A549 (cell line): ENCODE data around the gene ITGA2. TPM values are rescaled to one million over a fixed set of nuclear protein-coding genes. Genes with fewer than 3 reads are reported as not detected.

ENCODE experiments used
- ATAC-seq, 2 experiments: fragments of 200-7000 bp in 1 of 2; fragments of >200 bp in 1 of 2; cut with Nextera tagmentation in 1 of 2; cut with Tn5 transposase in 1 of 2; 3 replicates each; pipeline versions ENCODE4 v1.8.0 to v1.9.1; 2018 to 2020; ENCODE audit warnings: mild to moderate bottlenecking in 1 of 2, moderate library complexity in 1 of 2
- CTCF ChIA-PET: fragments of 300-600 bp; sonication (Branson Sonifier 250); formaldehyde crosslinking; extraction: SDS; loops from one replicate; lab custom pipeline; 2021; ENCODE audit warnings: antibody characterized with exemption, inconsistent platforms; lab: Yijun Ruan, JAX
- POLR2A ChIA-PET: fragments of 350-600 bp; formaldehyde crosslinking; extraction: SDS; loops from one replicate; lab custom pipeline; 2021; ENCODE audit warnings: antibody characterized with exemption, inconsistent platforms; lab: Yijun Ruan, JAX
- DNase-seq, 2 experiments: peaks; one replicate each; pipeline versions ENCODE4 v3.0.0 to v3.0.0-alpha.2; 2011 to 2016; ENCODE audit warnings: low read depth in 1 of 2, low spot score in 1 of 2
- FAIRE-seq: peaks from 2 replicates; lab custom pipeline; 2011; peaks lifted over from hg19 to GRCh38; lab: Jason Lieb, UNC
- H3K27ac ChIP-seq, 2 experiments: fragments of >200 bp; sonication (Bioruptor Twin); formaldehyde crosslinking; 3 replicates each; pipeline ENCODE4 v1.5.1; 2016 to 2017
- H3K4me1 ChIP-seq: fragments of >200 bp; sonication (Bioruptor Twin); formaldehyde crosslinking; 3 replicates; pipeline ENCODE4 v1.6.1; 2016
- H3K4me2 ChIP-seq: fragments of >200 bp; sonication (Bioruptor Twin); formaldehyde crosslinking; 3 replicates; pipeline ENCODE4 v1.6.1; 2016
- H3K4me3 ChIP-seq: fragments of >200 bp; sonication (Bioruptor Twin); formaldehyde crosslinking; 3 replicates; pipeline ENCODE4 v1.5.1; 2016
- H3K9me3 ChIP-seq: fragments of >200 bp; sonication (Bioruptor Twin); formaldehyde crosslinking; 3 replicates; pipeline ENCODE4 v1.6.1; 2016
- BHLHE40 ChIP-seq: IDR thresholded peaks from 2 replicates; pipeline ENCODE4 v1.6.1; 2012; ENCODE audit warnings: low read depth, low read length, inconsistent platforms
- CBX8 ChIP-seq: fragments of 200-600 bp; sonication (generic); IDR thresholded peaks from 2 replicates; pipeline ENCODE4 v1.6.1; 2016
- ESRRA ChIP-seq: fragments of 150-350 bp; IDR thresholded peaks from 2 replicates; pipeline ENCODE4 v1.6.1; 2014; ENCODE audit warnings: mild to moderate bottlenecking, low read length, borderline replicate concordance
- FOXS1 ChIP-seq: fragments of 250-450 bp; sonication (Bioruptor Pico); IDR thresholded peaks from 2 replicates; pipeline ENCODE4 v1.5.0; 2020; ENCODE audit warnings: mild to moderate bottlenecking, moderate library complexity
- GATA3 ChIP-seq: IDR thresholded peaks from 2 replicates; pipeline ENCODE4 v1.6.1; 2012; ENCODE audit warnings: borderline replicate concordance
- HOXA7 ChIP-seq: fragments of 250-450 bp; sonication (Bioruptor Pico); IDR thresholded peaks from 2 replicates; pipeline ENCODE4 v1.5.0; 2020; ENCODE audit warnings: mild to moderate bottlenecking, moderate library complexity
- JUNB ChIP-seq: fragments of >200 bp; sonication (Bioruptor Twin); formaldehyde crosslinking; IDR thresholded peaks from 2 replicates; pipeline ENCODE4 v1.6.1; 2016
- KDM1A ChIP-seq: fragments of 200-600 bp; sonication (generic); IDR thresholded peaks from 2 replicates; pipeline ENCODE4 v1.6.1; 2016; ENCODE audit warnings: low read depth, mild to moderate bottlenecking
- MAFK ChIP-seq: fragments of 450-650 bp; IDR thresholded peaks from 2 replicates; pipeline ENCODE4 v1.6.1; 2014; ENCODE audit not compliant: partially characterized antibody
- MAX ChIP-seq: IDR thresholded peaks from 2 replicates; pipeline ENCODE4 v1.6.1; 2012
- MAZ ChIP-seq: fragments of 150-350 bp; IDR thresholded peaks from 2 replicates; pipeline ENCODE4 v1.6.1; 2014; ENCODE audit warnings: antibody characterized with exemption, low read depth, low read length, borderline replicate concordance
- NFE2L2 ChIP-seq: fragments of 150-350 bp; conservative IDR thresholded peaks from 2 replicates; pipeline ENCODE4 v1.6.1; 2014; ENCODE audit warnings: low read length
- PHF8 ChIP-seq: fragments of 200-600 bp; sonication (generic); IDR thresholded peaks from 2 replicates; pipeline ENCODE4 v1.6.1; 2016; ENCODE audit warnings: low read depth, mild to moderate bottlenecking, antibody characterized with exemption, moderate library complexity, borderline replicate concordance
- RAD21 ChIP-seq, 2 experiments: fragments of >200 bp in 1 of 2; sonication (Bioruptor Twin) in 1 of 2; formaldehyde crosslinking in 1 of 2; IDR thresholded peaks in 1 of 2; conservative IDR thresholded peaks in 1 of 2; 2 replicates in 1 of 2; 3 replicates in 1 of 2; pipeline ENCODE4 v1.6.1; 2012 to 2018; ENCODE audit warnings: inconsistent platforms in 1 of 2
- REST ChIP-seq: fragments of 200-600 bp; sonication (generic); IDR thresholded peaks from 2 replicates; pipeline ENCODE4 v1.6.1; 2016; ENCODE audit warnings: antibody characterized with exemption, mild to moderate bottlenecking, moderate library complexity
- RFX5 ChIP-seq: fragments of 450-650 bp; IDR thresholded peaks from 2 replicates; pipeline ENCODE4 v1.7.1; 2014; ENCODE audit warnings: antibody characterized with exemption, mild to moderate bottlenecking, moderate library complexity
- ZNF302 ChIP-seq: fragments of 250-450 bp; sonication (Bioruptor Pico); IDR thresholded peaks from 2 replicates; pipeline ENCODE4 v1.9.0; 2021; ENCODE audit warnings: inconsistent platforms, mild to moderate bottlenecking, moderate library complexity
- ZSCAN20 ChIP-seq: fragments of 250-450 bp; sonication (Bioruptor Pico); IDR thresholded peaks from 2 replicates; pipeline ENCODE4 v1.8.0; 2022; ENCODE audit warnings: mild to moderate bottlenecking, moderate library complexity
- WGBS: methylation state at CpG from one replicate; pipeline ENCODE4 v1.1.6; 2017; ENCODE audit errors: missing lambda C conversion rate; 5-methylcytosine and 5-hydroxymethylcytosine counted together
- polyA plus RNA-seq, 4 experiments: library from polyadenylated mRNA; depleted of rRNA in 3 of 4; stranded (reverse); fragments of >200 nt; fragmentation: RNase III in 1 of 4; extraction: RNeasy Plus Mini Kit Qiagen cat#74134 plus additional on column Dnase treatment in 1 of 4; gene quantifications; 2 replicates in 3 of 4; 3 replicates in 1 of 4; pipeline ENCODE4 v1.2.3, GENCODE V29; 2011 to 2017
- TF ChIP-seq, protein P1 (sequence below): fragments of 150-350 bp; IDR thresholded peaks from 2 replicates; pipeline ENCODE4 v1.6.1; 2014; ENCODE audit warnings: low read depth, mild to moderate bottlenecking, low read length
- TF ChIP-seq, protein P2 (sequence below): fragments of >200 bp; sonication (Bioruptor Twin); formaldehyde crosslinking; IDR thresholded peaks from 3 replicates; pipeline ENCODE4 v1.6.1; 2016
- TF ChIP-seq, protein P3 (sequence below): fragments of >200 bp; sonication (Bioruptor Twin); formaldehyde crosslinking; IDR thresholded peaks from 3 replicates; pipeline ENCODE4 v1.5.1; 2016

ITGA2 gene
- polyA plus RNA-seq, 2 of the 4 experiments (the other 2 are of a cell fraction) = 8.5 to 28.0 TPM

DNA sequence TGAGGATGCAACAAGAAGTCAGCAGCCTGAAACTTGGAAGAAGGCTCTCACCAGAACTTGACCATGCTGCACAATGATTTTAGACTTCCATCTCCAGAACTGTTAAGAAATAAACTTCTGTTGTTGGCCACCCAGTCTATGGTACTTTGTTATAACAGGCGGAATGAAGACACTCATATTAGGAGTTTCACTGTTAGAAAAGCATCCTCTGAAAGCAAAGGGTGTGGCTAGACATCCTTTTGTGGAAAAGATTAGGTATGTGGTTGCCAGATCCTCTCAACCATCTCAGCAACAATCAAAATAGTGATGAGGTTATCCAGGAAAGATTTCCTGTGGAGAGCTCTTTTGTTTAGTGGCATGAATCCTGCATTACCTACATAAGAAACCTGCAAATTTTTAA, 20.7 kb downstream of the ITGA2 start:
- ChIA-PET POLR2A (interaction anchor here (0.6 kb wide), 1 partner anchor 29 kb away, joined by 4 read pairs; no protein-coding TSS in a partner anchor), CTCF (interaction anchor here (0.8 to 1.5 kb wide), 3 partner anchors 19 to 103 kb away, joined by 3 to 4 read pairs (median 3); no protein-coding TSS in a partner anchor)
- Histone ChIP-seq H3K9me3 (no peaks in the 10 kb centered on the region), H3K4me1 (peaks cover 50% of the 10 kb centered on the region), H3K4me3 (no peak overlapping the region), H3K4me2 (no peak overlapping the region), H3K27ac (no peak overlapping the region)
- ATAC-seq (no peak), DNase-seq (no peak), FAIRE-seq (no peak)
- WGBS = 91% methylated on average over 1 of the region's 1 CpG
- TF ChIP-seq FOXS1 (CRISPR knock-in tag) = no peak

DNA sequence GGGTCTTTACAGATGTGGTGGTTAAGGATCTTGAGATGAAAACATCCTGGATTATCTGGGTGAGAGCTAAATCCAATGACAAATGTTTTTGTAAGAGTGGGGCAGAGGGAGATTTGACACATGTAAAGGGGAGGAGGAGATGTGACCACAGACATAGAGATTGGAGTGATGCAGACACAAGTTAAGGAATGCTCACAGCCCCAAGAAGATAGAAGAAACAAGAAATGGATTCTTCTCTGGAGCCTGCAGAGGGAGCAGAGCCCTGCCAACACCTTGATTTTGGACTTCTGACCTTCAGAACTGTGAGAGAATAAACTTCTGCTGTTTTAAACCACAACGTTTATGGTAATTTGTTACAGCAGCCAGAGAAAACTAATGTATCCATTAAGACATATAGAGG, 21.7 kb downstream of the ITGA2 start:
- H3K4me2 ChIP-seq = no peak overlapping the region
- FAIRE-seq = no peak
- no peaks in the 10 kb centered on the region for H3K9me3 ChIP-seq
- CTCF ChIA-PET = interaction anchor here (0.8 to 1.5 kb wide), 5 partner anchors 14 to 76 kb away, joined by 3 to 4 read pairs (median 3); no protein-coding TSS in a partner anchor
- POLR2A ChIA-PET = no interaction called here
- WGBS = 23% methylated on average over 1 of the region's 1 CpG
- TF ChIP-seq, protein P1, sequence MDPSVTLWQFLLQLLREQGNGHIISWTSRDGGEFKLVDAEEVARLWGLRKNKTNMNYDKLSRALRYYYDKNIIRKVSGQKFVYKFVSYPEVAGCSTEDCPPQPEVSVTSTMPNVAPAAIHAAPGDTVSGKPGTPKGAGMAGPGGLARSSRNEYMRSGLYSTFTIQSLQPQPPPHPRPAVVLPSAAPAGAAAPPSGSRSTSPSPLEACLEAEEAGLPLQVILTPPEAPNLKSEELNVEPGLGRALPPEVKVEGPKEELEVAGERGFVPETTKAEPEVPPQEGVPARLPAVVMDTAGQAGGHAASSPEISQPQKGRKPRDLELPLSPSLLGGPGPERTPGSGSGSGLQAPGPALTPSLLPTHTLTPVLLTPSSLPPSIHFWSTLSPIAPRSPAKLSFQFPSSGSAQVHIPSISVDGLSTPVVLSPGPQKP = no peak
- TF ChIP-seq BHLHE40 (no peak), RAD21 (conservative IDR thresholded peaks at IDR 0.05 in 1 of 2, IDR thresholded peaks at IDR 0.05 in 1 of 2) (no peak), GATA3 (no peak), ZNF302 (CRISPR knock-in tag) (no peak), JUNB (no peak), MAZ (no peak), ZSCAN20 (CRISPR knock-in tag) (no peak), CBX8 (no peak), REST (no peak), MAFK (no peak), KDM1A (no peak), NFE2L2 (no peak), ESRRA (no peak), PHF8 (no peak), MAX (no peak), HOXA7 (CRISPR knock-in tag) (no peak), RFX5 (no peak)
- TF ChIP-seq, protein P2, sequence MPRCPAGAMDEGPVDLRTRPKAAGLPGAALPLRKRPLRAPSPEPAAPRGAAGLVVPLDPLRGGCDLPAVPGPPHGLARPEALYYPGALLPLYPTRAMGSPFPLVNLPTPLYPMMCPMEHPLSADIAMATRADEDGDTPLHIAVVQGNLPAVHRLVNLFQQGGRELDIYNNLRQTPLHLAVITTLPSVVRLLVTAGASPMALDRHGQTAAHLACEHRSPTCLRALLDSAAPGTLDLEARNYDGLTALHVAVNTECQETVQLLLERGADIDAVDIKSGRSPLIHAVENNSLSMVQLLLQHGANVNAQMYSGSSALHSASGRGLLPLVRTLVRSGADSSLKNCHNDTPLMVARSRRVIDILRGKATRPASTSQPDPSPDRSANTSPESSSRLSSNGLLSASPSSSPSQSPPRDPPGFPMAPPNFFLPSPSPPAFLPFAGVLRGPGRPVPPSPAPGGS = no peak
- TF ChIP-seq, protein P3, sequence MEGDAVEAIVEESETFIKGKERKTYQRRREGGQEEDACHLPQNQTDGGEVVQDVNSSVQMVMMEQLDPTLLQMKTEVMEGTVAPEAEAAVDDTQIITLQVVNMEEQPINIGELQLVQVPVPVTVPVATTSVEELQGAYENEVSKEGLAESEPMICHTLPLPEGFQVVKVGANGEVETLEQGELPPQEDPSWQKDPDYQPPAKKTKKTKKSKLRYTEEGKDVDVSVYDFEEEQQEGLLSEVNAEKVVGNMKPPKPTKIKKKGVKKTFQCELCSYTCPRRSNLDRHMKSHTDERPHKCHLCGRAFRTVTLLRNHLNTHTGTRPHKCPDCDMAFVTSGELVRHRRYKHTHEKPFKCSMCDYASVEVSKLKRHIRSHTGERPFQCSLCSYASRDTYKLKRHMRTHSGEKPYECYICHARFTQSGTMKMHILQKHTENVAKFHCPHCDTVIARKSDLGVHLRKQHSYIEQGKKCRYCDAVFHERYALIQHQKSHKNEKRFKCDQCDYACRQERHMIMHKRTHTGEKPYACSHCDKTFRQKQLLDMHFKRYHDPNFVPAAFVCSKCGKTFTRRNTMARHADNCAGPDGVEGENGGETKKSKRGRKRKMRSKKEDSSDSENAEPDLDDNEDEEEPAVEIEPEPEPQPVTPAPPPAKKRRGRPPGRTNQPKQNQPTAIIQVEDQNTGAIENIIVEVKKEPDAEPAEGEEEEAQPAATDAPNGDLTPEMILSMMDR = no peak
- H3K27ac ChIP-seq = no peak overlapping the region
- peaks cover 41% of the 10 kb centered on the region for H3K4me1 ChIP-seq
- no peak for DNase-seq
- ATAC-seq = peak in 1 of 2 experiments; percentile 18; a peak in 1 of 6 replicates
- no peak overlapping the region for H3K4me3 ChIP-seq
